ENCODE results near the gene IGSF9.
"Not testable (repeated sequence)": the region's sequence is repeated elsewhere in the genome, so short reads cannot be mapped to it uniquely, and the experiment has no call there.

IGSF9 gene

DNA sequence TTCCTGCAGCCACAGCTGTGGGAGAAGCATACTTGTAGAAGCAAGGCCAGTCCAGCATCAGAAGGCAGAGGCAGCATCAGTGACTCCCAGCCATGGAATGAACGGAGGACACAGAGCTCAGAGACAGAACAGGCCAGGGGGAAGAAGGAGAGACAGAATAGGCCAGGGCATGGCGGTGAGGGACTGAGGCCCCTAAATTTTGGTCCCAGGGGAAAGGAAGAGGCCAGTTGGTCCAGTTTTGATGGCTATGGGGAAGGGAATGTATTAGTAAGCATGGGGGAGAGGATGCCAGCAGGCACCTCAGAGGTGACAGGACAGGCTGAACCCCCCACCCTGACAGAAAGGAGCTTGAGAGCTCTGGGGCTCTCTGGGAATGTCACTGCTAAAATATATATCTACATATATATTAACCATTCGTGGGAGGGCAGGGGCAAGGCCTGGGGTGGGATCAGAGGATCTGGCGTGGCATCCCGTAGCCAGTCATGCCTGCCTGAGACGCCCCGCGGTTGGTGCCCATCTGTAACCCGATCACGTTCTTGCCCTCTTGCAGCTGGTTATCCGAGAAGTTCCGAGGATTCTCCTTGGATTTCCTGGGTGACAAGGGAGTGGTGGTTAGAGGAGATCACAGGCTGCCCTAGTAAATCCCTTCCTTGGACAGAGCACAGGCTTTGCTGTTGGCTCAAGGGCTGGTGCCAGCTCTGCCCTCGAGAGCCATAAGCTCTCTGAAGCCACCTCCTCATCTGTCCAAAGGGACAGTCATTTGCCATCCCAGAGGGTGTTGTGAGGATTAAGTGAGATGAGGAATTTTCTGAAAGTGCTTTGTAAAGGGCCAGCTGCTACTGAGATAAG is 26.8 kb downstream of the IGSF9 start:
- DNase-seq (ENCODE audit: low read depth) = no peak

DNA sequence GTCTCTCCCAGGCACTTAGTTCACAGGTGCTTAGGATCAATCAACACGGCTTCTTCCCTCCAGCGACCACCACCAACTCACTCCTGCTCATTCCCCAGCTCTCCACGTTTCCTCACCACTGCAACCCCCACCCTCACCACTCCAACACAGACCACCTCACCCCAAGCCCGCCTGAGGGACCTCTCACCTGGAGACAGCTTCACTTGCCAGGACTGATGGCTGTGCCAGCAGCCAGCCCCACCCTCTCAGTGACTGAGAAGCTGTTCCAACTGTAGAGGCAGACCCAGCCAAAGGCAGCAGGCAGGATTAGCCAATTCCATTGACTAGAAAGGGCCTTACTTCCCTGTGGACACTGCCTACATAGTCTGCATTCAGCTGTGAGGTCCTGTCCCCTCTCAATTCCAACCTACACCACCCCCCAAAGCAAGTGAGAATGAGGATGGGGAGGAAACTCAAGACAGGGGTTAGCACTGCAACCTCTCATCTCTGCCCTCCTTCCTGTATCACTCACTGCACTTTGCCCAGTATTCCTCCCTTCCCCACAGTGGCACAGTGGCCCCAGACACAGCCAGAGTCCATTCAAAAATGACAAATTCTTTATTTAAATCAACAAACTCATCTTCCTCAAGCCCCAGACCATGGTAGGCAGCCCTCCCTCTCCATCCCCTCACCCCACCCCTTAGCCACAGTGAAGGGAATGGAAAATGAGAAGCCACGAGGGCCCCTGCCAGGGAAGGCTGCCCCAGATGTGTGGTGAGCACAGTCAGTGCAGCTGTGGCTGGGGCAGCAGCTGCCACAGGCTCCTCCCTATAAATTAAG is 27.7 kb downstream of the IGSF9 start:
- no peak for DNase-seq (ENCODE audit: low read depth)

DNA sequence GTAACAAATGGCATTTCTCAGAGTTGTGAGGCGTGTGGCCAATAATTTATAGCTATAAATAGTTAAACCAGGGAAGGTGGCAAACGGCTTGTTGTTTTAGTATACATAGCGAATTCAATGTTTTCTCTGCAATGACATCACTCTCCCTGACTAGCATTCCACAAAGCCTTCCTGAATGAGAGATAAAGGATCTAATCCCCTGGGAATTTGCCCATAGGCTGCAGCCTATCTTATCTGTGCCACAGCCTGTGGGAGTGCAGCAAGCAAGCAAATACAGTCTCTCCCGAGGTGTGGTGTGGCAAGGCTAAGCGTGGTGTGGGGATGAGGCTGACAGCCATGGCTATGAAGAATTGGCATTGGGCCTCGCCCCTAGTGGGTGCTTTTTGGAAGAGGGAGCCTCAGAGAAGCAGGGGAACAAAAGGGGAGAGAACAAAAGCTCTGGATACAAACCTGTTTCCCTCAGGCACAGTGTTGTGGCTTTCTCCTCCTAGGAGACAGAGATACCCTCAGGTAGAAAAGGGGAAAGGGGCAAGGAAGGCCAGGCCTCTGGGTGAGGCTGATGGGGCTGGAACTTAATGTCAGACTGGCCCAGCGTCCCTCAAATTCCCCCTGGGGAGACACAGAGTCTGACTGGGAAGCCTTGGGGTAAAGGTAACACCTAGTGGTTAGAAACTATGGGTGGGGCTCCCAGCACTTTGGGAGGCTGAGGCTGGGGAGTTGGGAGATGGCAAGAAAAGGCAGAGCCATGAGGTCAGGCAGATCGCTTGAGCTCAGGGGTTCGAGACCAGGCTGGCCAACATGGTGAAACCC is 29.0 kb downstream of the IGSF9 start:
- no peak for DNase-seq (ENCODE audit: low read depth)

DNA sequence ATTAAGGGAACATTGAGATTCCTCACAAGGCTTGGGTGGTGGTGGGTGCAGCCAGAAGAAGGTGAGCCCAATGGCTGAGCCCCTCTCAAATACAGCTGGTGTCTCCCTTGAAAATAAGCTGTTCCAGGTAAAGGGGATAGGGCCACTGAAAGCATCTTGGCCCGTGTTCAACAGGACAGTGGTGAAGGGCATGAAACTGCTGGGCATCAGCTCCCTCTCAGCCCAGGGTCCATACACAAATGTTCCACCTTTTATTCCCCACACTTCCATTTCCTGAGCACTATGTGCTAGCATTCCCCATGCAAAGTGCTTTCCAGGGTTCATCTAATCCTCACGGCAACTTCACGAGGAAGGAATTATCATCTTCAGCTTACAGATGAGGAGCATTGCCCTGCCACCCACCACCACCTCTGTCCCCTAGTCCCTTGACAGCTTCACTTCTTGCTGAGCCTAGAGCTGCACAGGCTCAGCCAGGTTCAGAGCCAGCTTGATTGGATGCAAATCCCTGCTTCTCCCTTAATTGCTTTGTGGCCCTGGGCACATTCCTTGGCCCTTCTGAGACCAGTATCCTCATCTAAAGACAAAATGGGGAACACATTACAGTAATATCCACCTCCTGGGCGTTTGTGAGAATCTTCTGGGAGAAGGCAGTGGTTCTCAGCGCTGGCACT is 29.7 kb downstream of the IGSF9 start:
- DNase-seq (ENCODE audit: low read depth) = no peak

DNA sequence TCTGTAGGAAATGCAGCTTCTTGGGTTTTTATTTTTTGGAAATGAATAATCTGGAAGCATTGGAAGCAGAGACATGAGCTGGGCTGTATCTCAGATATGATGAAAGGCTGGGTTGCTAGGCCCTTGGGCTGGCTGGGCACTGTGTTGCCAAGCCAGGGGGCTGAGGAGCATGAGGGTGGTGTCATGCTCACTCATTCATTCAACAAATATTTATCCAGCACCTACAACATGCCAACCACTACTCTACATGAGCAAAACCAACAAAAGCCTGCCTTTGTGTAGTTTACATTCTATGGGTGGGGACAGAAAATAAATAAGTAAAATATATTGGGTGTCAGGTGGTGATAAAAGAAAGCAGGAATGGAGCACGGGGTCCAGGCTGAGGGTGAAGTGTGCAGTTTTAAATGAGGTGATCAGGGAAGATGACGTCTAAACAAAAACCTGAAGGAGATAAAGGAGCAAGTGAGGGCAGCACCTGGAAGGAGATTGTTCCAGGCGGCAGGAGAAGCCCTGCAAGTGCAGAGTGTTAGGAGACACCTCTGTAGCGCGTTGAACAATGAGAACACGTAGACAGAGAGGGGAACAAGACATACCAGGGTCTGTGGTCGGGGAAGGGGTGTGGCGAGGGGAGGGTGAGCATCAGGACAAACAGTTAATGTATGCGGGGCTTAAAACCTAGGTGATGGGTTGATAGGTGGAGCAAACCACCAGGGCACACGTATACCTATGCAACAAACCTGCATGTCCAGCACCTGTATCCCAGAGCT is 31.0 kb downstream of the IGSF9 start:
- no peak for DNase-seq (ENCODE audit: low read depth)

DNA sequence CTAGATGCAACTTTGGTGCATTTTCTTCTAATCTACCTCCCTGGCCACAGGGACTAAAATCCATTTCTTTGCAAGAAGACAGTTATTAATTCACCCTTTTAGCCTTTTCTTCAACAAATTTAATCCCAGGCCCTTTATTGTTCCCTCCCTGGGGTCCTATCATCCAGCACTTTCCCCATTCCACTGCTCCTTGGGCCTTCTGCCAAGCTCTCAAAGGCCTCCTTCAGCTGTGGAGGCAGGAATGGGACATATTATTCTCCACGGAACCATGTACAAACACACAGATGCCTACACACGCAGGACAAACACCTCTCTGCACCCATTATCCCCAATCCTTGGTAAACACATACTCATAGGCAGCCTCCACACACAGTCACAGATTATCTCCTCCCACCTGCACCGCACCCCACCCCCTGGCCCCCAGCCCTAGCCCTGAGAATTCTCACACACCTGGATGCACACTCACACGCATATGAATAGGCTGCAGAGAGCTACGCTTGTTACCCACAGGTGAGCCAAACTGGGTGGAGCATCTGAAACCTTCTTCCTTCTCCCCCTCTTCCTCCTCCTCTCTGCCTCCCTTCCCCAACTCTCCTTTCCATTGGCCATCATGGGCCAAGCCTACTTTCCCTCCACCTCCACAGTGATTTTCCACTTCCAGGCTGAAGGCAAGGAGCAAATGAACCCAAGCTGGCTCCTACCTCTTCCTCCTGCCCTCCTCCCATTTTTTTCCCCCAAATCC is 31.8 kb downstream of the IGSF9 start:
- DNase-seq (ENCODE audit: low read depth) = no peak

DNA sequence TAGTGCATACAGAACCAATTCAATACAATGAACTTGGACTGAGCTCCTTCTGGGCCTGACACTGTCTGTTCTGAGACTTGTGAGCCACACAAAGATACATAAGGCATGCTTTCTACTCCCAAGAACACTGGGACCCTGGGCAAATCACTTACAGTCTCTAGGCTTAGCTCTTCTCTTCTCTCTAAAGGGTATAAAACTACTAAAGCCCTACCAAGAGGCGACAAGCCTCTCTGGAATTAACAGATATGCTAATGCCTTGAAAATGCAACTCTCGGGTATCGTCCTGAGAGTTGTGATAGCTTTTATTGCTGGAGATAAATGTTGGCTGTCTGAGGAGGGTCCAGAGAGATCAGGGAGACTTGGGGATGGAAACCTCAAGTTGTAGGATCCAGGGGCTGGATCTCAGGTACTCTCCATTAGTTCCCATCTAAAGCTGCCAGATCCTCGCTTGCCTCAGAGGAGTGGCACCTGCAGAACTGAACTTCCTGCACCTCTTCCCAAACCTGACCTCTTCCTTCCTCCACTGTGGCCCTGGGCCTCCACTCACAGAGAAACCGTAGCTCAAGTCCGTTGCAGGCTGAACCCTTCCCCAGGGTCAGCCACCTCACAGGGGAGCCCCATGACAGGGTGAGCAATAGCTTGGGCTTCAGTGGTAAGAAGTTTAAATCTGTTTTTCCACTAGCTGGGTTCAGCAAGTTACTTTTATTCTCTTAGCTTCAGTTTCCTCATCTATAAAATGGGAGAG is 33.9 kb downstream of the IGSF9 start:
- DNase-seq (ENCODE audit: low read depth) = no peak

DNA sequence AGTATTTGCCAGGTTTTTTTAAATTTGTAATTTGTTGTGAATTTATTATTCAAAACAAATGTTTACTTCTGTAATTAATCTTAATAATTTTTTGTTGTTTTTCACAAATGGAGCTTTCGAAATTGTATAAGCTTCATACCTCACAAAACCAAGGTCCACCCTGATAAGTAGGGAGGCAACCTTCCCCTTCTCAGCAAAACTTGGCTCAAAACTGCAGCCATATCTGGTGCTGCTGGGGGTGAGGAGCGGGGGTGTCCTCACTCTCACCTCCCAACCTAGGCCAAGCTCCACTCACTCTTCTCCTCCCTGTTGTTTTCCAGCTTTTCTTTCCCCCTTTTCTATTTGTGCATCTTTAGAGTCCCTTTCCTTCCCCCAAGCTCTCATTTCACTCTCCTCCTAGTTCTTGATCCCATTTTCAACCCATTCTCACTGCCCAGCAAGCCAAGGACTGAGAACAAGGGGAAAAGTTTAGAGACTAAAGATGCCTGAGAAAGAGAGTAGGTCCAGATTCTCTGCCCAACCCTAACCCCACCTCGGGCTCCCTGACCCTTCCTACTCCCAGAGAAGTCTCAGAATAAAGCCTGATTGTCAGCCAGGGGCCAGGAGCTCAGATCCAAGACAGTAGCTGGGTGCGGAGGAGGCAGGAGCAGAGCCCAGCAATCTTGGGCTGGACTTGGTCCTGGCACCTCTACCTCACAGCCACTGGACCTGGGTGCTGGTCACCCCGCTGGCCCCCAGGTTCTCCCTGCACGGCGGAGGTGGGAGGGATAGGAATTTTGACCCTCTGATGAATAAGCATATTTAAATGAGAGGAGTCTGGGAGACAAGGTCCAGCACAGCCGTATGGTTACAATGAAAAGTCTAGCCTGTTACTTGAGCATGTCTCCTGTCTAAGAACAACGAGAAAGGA is 37.1 kb downstream of the IGSF9 start:
- no peak for DNase-seq (ENCODE audit: low read depth)

DNA sequence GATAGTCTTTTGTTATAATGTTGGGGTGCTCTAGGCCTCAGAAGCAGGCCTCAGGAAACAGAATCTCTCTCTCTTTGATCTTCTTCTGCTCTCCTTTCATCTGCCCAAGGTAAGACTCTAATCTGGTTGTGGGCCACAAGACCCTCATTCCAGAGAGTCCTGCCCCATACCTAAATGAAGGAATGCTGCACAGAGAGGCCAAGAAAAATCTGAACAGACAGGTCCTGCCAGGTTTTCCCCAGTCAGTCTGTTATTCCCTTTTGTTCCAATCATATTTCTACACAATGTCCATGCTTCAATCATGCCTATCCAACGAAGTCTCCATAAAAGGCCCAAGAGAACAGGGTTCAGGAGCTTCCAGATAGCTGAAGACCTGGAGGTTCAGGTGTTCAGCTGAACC is 38.5 kb downstream of the IGSF9 start:
- no peak for DNase-seq (ENCODE audit: low read depth)

DNA sequence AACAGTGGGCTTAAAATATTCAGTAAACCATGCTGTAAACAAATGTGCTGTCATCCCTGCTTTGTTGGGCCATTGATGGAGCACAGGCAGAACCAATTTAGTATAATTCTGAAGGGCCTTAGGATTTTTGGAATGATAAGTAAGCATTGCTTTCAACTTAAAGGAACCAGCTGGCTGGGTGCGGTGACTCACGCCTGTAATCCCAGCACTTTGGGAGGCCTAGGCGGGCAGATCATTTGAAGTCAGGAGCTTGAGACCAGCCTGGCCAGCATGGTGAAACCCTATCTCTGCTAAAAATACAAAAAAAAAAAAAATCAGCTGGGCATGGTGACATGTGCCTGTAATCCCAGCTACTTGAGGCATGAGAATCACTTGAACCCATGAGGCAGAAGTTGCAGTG is 41.4 kb downstream of the IGSF9 start:
- DNase-seq (ENCODE audit: low read depth) = not testable (repeated sequence)

DNA sequence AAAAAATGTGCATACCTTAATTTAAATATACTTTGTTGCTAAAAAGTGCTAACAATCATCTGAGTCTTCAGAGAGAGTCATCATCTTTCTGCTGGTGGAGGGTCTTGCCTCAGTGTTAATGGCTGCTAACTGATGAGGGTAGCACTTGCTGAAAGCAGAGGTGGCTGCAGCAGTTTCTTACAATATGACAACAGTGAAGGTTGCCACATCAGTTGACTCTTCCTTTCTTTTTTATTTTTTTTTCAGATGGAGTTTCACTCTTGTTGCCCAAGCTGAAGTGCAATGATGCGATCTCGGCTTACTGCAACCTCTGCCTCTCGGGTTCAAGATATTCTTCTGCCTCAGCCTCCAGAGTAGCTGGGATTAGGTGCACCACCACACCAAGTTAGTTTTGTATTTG is 42.9 kb downstream of the IGSF9 start:
- no peak for DNase-seq (ENCODE audit: low read depth)

DNA sequence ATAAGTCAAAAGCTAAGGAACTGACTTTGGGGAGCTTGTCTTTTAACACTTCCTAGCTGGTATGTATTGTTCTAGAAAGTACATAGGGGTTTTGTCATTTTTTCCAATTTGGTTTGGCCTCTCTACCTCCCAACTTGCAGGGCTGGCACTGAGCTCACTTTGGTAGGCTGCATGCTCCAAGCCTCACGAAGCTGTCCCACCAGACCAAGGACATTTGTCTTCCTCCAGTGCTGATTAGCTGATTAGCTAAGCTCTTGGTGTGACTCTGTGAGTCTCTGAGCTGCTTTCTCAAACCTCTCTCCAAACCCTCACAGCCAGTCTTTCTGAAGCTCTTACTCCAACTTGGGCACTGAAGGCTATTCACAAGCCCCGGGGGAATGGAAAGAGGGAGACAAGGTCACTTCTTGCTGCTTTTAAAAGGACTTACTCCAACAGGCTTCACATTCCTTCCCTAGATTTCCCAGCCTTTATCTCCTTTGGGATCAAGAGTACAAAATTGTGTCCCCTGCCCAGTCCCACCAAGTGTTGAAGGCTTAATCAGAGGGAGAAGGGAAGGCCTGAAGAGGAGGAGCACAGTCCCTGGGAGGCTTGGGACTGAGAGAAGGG is 44.6 kb downstream of the IGSF9 start:
- no peak for DNase-seq (ENCODE audit: low read depth)

DNA sequence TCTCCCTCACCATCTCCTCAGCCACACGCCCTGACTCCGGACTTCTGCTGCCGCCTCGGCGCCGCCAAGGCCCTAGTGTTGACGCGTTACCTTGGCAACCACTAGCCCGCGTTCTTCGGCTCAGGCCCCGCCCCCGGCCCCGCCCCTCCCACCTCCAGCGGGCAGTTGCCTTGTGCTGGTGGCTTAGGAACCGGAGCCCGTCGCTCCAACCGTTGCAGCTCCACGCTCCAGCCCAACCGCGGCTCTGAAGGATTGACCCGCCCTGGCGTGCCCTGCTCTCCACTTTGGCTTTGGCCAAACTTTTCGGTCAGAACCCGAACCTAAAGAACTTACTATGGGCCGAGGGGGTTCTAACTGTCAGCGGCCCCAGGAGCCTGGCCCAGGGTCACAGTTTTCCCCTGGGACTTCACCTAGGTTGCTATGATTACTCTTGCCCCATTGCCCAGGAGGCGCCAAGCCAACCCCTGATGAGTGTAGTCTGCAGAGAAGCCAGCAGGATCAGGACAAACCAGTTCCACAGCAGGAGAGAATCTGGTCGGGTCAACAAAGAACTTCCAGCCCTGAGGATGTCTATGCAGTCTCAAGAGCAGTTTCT is 45.2 kb downstream of the IGSF9 start, which contains the start of gene CFAP45:
Gene CFAP45 (minus strand): TSS at position 80 of the 595 bp plus-strand sequence. CDS start 67 bp downstream, at position 13.
- no peak for DNase-seq (ENCODE audit: low read depth)

DNA sequence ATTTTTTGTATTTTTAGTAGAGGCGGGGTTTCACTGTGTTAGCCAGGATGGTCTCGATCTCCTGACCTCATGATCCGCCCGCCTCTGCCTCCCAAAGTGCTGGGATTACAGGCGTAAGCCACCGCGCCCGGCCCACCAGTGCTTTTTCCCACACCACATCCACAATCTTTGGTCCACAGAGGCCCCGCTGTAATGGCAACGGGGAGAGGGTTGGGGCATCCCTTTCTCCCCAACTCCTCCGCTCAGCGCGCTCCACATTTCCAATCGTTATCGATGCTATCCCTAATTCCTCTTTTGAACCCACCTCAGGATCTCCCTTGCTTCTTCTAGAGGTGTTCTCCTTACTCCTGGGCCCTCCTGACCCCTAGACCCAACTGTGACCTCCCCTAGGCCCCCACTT is 45.8 kb downstream of the IGSF9 start:
- DNase-seq (ENCODE audit: low read depth) = not testable (repeated sequence)

DNA sequence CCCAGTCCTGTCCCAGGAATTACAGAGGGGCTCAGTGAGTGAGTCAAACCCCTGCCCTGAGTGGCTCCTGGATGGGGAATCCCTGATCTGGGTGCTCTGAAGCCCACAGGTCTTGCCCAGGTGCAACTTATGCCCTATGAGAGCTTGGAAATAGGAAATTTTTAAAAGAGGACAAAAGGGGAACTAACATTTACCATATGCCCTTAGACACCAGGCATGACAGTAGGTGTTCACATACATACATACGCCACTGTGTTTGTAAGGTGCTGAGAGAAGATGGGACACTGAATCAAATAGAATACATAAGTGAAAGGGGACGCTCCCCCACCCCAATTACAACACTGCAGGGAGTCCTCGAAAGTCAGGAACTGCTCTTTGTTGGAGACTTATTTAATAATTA is 46.9 kb downstream of the IGSF9 start:
- no peak for DNase-seq (ENCODE audit: low read depth)

DNA sequence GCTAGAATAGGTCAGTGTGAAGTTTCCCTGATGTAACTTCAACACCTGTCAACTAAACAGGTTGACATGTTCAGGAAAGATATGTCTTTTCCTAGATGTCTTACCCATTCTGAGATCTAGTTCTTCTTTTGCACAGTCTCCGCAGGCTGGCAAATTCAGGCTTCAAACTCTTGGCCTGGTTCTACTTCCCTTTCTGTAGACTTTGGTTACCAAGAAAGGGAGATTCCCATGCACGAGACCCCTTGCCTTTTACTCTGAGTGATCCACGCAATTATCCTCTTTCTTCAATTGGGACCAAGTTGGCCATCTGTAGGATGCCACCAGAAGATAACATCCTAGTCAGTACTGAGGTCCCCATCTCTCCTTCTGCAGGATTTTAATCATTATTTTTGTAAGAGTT is 47.5 kb downstream of the IGSF9 start:
- DNase-seq (ENCODE audit: low read depth) = no peak

DNA sequence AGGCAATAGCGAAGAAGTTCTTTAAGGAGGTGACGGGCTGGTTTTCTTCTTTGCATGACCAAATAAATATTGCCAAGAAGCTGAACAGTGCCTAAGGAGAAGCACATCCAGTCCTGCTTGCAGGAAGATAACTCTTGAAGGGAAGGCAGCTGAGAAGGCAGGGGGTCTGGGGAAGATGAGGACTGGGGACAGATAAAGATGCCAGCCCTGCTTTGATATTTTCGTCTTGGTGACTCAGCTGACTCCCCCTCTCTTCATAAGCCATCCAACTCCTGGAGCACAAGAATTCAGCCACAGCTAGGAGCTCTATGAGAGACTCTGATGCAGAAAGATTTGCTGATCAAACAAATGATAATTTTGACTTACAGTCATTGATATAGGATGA is 48.9 kb downstream of the IGSF9 start:
- no peak for DNase-seq (ENCODE audit: low read depth)

Data from stimulated activated CD8-positive, alpha-beta memory T cell treated with anti-CD3 and anti-CD28 coated beads, Interleukin-12 subunit alpha, Interleukin-12 subunit beta, amount 100 ng/mL, for 4 hours (primary cell).